Measurements from ENCODE around the gene GADD45A.

DNA sequence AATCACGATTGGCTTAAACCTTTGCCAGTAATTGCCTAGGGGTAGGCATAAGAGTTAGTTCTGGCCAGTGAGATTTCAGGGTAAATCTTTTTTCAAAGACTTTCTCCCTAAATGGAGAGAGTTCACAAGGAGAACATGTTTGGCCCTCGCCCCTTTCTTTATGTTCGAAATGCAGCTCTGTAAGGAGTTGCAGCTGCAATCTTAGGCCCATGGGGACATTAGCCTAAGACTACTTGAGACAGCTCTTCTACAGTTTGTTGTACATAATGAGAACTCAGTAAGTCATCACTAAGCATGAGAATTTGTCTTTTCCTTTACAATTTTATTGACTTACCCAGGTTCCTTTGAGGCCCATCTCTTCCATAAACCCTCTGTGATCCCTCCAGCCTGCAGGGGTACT, 40.4 kb upstream of the GADD45A start:
- TF ChIP-seq POLR2A (IDR thresholded peaks at IDR 0.05) = no peak
- TF ChIP-seq, protein P1, sequence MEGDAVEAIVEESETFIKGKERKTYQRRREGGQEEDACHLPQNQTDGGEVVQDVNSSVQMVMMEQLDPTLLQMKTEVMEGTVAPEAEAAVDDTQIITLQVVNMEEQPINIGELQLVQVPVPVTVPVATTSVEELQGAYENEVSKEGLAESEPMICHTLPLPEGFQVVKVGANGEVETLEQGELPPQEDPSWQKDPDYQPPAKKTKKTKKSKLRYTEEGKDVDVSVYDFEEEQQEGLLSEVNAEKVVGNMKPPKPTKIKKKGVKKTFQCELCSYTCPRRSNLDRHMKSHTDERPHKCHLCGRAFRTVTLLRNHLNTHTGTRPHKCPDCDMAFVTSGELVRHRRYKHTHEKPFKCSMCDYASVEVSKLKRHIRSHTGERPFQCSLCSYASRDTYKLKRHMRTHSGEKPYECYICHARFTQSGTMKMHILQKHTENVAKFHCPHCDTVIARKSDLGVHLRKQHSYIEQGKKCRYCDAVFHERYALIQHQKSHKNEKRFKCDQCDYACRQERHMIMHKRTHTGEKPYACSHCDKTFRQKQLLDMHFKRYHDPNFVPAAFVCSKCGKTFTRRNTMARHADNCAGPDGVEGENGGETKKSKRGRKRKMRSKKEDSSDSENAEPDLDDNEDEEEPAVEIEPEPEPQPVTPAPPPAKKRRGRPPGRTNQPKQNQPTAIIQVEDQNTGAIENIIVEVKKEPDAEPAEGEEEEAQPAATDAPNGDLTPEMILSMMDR (IDR thresholded peaks at IDR 0.05) = no peak

All from testis (tissue), 2 donors.